NCI-H146 treated with DMSO at 0.1 percent for 48 hours (cell line): ENCODE measurements around the gene ORC1.

Source experiments
- DNase-seq: peaks from one replicate; lab custom pipeline; 2025; ENCODE audit not compliant: unreplicated experiment; lab: John Stamatoyannopoulos, UW

The ORC1 gene

GRCh38 chr1:52346653-52347052, 57.6 kb downstream of the ORC1 start:
- no peak for DNase-seq

GRCh38 chr1:52345252-52345651, 59.0 kb downstream of the ORC1 start:
- no peak for DNase-seq

GRCh38 chr1:52343979-52344378, 60.2 kb downstream of the ORC1 start:
- no peak for DNase-seq

GRCh38 chr1:52341655-52342260, 62.5 kb downstream of the ORC1 start:
- DNase-seq = no peak

- no peak for DNase-seq
Measured at GRCh38 chr1:52337439-52337838, 66.8 kb downstream of the ORC1 start.

- no peak for DNase-seq
Measured at GRCh38 chr1:52334906-52335528, 69.2 kb downstream of the ORC1 start.

- no peak for DNase-seq
Measured at GRCh38 chr1:52332411-52332810, 71.8 kb downstream of the ORC1 start.

GRCh38 chr1:52328615-52329014, 75.6 kb downstream of the ORC1 start:
- DNase-seq = no peak

- DNase-seq = no peak
Measured at GRCh38 chr1:52325786-52326185, 78.4 kb downstream of the ORC1 start.

GRCh38 chr1:52323731-52324130, 80.5 kb downstream of the ORC1 start:
- no peak for DNase-seq
